Fibroblast of skin of back (primary cell): ENCODE data around the gene CDSN. TPM values are rescaled to one million over a fixed set of nuclear protein-coding genes. Genes with fewer than 3 reads are reported as not detected.
A peak's percentile ranks its signal among the peaks of the same experiment; 100 is the strongest.
"Not testable (repeated sequence)": the region's sequence is repeated elsewhere in the genome, so short reads cannot be mapped to it uniquely, and the experiment has no call there.

ENCODE experiments used
- DNase-seq: peaks from one replicate; pipeline ENCODE4 v3.0.0-alpha.2; 2013
- polyA plus RNA-seq, 2 experiments: library from polyadenylated mRNA; unstranded; fragments of 120-200 nt; gene quantifications; one replicate each; pipeline ENCODE4 v1.2.1, GENCODE V29; 2013; ENCODE audit not compliant: insufficient read length in 2 of 2

The CDSN gene, protein sequence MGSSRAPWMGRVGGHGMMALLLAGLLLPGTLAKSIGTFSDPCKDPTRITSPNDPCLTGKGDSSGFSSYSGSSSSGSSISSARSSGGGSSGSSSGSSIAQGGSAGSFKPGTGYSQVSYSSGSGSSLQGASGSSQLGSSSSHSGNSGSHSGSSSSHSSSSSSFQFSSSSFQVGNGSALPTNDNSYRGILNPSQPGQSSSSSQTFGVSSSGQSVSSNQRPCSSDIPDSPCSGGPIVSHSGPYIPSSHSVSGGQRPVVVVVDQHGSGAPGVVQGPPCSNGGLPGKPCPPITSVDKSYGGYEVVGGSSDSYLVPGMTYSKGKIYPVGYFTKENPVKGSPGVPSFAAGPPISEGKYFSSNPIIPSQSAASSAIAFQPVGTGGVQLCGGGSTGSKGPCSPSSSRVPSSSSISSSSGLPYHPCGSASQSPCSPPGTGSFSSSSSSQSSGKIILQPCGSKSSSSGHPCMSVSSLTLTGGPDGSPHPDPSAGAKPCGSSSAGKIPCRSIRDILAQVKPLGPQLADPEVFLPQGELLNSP
- polyA plus RNA-seq (2013, experiment 1 of 2; ENCODE audit: insufficient read length): 0.12 TPM
- not detected for polyA plus RNA-seq (2013, experiment 2 of 2; ENCODE audit: insufficient read length)

DNA sequence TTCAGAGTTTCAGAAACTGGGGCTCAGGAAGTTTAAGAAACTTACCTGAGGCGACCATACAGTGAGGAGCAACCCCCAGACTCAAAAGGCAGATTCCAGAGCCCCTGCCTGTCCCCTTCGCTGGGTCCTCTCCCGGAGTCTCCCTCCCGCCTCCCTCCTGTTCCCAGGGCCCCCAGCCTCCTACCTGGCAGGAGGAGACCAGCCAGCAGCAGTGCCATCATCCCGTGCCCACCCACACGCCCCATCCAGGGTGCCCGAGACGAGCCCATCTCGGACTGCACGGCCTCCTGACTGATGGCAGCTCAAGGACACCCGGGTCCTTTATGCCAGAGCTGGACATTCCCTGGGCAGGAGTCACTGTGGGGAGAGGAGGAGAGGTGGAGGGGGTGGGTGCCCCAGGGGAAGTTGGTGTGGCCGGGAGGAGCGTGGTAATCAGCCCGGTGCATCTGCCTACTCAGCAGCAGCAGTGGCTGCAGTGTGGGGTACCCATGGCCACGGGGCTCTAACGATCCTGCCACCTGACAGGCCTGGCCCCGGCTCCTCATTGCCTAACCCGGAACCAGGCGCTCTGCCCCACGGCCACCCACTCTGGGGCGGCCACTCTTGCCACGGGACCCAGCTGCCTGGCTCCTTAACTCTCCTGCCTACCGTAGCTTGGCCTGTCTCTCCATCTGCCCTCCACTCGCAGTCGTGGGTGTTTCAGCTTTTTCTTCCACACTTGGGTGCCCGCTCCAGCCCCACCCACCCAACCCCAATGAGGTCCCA is at the start of gene CDSN:
TSS of gene CDSN (minus strand) at position 296 of the 765 bp plus-strand sequence. CDS start at position 269, 27 bp downstream.
- no peak for DNase-seq

- DNase-seq: no peak
These were observed 49.0 kb upstream of the CDSN start for GRCh38 chr6:31169123-31169857.

DNA sequence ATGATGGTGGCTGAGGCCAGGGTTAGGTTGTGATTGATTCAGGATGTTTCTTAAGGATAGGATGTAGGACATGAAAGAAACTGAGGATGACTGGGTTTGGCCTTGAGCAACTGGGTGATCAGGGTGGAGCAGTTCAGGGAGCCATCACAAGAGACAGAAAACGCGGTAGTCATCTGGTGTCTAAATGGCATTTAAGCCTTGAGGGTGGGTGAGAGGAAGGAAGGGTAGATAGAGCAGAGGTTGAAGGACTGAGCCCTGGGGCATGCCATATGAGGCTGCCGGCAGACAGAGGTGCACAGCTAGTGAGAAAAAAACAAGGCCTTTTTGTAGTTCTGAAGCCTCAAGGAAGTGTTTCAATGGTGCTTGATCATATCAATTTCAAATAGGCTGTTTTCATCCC is 48.4 kb upstream of the CDSN start:
- DNase-seq: no peak

DNA sequence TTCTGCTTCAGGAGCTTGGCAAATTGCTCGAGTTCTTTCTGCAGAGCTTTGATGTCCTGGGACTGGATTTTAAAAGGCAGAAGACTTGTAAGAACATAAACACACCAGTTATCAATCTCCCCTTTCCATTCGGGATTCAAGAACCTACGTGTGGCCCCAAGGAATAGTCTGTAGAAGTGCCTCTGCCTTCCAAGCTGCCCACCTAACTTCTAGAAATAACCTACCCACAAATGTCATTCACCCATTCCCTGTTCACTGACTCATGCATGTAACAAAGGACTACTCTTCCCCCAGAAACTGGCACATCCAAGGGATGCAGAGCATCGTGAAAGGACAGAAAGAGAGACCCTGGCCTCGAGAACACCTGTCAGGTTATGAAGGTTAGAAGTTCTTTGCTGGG is 45.7 kb upstream of the CDSN start:
- no peak for DNase-seq

GRCh38 chr6:31165064-31165832 is 45.0 kb upstream of the CDSN start:
- DNase-seq: not testable (repeated sequence)

- not testable (repeated sequence) for DNase-seq
These were observed 44.3 kb upstream of the CDSN start for GRCh38 chr6:31164475-31165063.

DNA sequence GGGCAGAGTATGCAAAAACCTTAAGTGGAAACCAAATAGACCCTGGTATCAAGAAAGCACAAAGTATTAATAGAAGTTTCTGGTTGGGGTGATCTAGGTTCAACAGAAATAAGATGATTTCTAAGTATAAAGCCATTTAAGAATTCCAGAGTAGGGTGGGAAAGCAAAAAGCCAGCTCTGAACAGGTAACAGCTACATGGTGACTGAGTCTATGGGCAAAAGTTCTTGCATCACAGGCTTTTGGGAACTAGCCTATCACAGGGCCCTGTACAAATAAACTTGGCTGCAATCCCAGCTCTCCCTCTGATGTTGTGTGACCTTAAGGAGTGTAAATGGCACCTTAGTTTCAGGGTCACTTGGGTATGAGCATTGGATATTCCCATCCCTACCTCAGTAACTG is 43.7 kb upstream of the CDSN start:
- no peak for DNase-seq

- DNase-seq: no peak
These were observed 42.4 kb upstream of the CDSN start for GRCh38 chr6:31162463-31163165.

GRCh38 chr6:31161216-31162126 is 41.2 kb upstream of the CDSN start:
- DNase-seq: no peak

GRCh38 chr6:31158863-31159855 is 38.9 kb upstream of the CDSN start:
- no peak for DNase-seq

GRCh38 chr6:31158140-31158862 is 38.1 kb upstream of the CDSN start, which contains the start of gene TCF19:
Gene TCF19 (plus strand): TSS chr6:31158589. CDS start chr6:31159470, 881 bp downstream.
- DNase-seq: peak; percentile 99

DNA sequence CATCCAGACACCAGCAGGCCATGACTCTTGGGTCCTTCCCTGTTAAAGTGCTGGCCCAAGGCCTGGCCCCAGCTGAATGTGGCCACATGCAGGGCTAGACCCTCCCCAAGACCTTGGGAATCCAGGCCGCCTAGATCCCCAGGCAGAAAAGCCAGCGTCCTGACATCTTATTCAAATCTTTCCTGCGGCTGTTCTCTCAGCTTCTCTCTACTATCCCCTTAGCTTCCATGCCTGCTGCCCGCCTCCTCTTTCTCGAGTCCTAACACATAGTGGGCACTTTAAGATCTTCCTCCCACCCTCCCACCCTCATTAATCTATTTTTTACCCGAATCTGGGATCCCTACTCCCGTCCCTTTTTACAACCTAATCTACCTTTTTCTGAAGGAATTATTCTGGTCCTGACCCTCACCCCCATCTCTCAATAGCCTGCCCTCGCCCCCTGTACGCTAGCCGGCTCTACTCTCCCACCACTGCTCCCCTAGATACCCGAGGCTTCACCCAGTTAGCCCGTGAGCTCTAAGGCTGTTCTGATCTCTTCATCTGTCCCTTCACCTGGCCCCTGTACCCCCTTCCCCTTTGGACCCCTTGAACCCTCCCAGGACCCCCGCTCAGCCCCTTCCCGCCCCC is 37.4 kb upstream of the CDSN start, which contains the start of gene CCHCR1:
TSS of gene CCHCR1 (minus strand) at position 290 of the 627 bp plus-strand sequence. CDS start at position 88, 202 bp downstream.
- no peak for DNase-seq

- no peak for DNase-seq
These were observed 36.4 kb upstream of the CDSN start for GRCh38 chr6:31156641-31157040.

DNA sequence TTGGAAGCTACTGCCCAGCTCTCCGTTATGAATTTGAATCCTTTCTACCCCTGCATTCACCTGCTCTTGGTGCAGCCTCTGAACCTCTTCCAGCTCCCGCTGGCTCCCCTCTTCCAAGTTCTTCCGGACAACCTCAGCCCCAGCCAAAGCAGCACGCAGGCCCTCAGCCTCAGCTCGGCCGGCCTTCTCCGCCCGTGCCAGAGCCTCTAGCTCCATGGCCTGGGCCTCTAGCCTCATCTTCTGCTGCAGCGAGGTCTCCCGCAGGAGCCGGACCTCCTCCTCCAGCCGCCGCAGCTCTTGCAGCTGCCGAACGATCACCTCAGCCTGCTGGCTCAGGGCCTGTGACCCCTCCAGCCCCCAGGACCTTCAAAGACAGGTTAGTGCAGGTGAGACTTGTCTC is 34.2 kb upstream of the CDSN start:
- DNase-seq: no peak

DNA sequence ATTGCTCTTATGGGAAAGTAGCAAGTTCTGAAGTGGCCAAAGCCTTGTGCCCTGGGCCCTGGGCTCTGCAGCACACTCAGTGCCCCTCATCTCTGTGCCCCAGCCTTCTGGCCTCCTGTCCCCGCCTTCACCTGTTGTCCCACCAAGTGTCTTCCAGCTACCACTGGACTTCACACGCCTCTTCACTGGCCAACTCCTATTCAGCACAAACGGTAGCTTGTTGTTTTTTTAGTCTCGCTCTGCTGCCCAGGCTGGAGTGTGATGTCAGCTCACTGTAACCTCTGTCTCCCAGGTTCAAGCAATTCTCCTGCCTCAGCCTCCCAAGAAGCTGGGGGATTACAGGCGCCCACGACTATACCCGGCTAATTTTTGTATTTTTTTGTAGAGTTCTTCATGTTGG is 32.5 kb upstream of the CDSN start:
- no peak for DNase-seq

- no peak for DNase-seq
These were observed 29.7 kb upstream of the CDSN start for GRCh38 chr6:31149827-31150447.
